ENCODE measurements around the gene PTPRC.

The PTPRC gene

DNA sequence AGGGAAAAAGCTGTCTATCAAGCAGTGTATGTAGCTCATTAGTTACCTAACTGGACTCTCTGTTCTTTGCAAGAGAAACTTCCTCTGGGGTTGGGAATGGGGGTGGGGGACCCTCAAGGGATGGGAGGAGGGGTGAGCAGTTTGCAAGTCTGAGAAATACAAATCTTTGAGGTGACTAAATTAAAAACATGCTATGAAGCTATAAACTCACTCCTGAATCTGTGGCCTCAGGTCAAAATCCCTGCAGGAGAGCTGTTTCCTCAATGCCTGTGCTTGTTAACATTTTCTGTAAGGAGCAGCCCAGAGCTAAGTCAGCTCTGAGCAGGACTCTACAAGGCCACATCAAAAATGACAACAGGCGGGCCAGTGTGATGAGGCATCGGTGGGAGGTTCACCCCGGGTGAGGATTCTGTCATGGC, 32.8 kb upstream of the PTPRC start:
- no peak for TF ChIP-seq L3MBTL2 (conservative IDR thresholded peaks at IDR 0.05)
- ChIA-PET CTCF (interaction anchor here (0.6 to 0.8 kb wide), 3 partner anchors 11 to 33 kb away, joined by 3 to 4 read pairs (median 3); partner anchors contain the start of gene PTPRC), POLR2A (no interaction called here)
- DNase-seq (ENCODE audit: extremely low spot score), result no peak

DNA sequence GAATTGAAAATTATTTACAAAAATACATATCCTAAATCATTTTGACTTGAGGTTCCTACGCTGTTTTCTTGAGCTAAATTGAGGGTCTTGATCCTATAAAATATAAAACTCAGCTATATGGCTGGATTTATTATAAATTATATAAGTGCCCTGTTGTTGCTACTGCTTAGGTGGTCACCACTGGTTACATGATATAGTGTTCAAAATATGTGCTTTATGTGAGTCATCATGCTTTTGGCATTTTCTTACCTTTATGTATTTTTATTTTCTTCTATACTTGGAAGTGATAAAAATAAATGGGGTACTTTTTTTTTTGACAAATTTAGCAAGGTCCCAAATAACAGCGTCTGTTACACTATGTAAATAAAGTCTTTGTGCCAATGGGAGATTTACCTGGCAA, 31.1 kb upstream of the PTPRC start:
- CTCF ChIA-PET, result no interaction called here
- DNase-seq (ENCODE audit: extremely low spot score), result no peak
- TF ChIP-seq FOXK2 (IDR thresholded peaks at IDR 0.05), result no peak
- no peak for TF ChIP-seq TARDBP (IDR thresholded peaks at IDR 0.05)
- TF ChIP-seq, protein P1, sequence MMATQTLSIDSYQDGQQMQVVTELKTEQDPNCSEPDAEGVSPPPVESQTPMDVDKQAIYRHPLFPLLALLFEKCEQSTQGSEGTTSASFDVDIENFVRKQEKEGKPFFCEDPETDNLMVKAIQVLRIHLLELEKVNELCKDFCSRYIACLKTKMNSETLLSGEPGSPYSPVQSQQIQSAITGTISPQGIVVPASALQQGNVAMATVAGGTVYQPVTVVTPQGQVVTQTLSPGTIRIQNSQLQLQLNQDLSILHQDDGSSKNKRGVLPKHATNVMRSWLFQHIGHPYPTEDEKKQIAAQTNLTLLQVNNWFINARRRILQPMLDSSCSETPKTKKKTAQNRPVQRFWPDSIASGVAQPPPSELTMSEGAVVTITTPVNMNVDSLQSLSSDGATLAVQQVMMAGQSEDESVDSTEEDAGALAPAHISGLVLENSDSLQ (IDR thresholded peaks at IDR 0.05), result no peak
- no peak for TF ChIP-seq FOXM1 (IDR thresholded peaks at IDR 0.05; ENCODE audit: borderline replicate concordance)
- TF ChIP-seq BHLHE40 (IDR thresholded peaks at IDR 0.05; ENCODE audit: borderline replicate concordance), result no peak
- TF ChIP-seq ELF4 (IDR thresholded peaks at IDR 0.05), result no peak
- POLR2A ChIA-PET, result no interaction called here

DNA sequence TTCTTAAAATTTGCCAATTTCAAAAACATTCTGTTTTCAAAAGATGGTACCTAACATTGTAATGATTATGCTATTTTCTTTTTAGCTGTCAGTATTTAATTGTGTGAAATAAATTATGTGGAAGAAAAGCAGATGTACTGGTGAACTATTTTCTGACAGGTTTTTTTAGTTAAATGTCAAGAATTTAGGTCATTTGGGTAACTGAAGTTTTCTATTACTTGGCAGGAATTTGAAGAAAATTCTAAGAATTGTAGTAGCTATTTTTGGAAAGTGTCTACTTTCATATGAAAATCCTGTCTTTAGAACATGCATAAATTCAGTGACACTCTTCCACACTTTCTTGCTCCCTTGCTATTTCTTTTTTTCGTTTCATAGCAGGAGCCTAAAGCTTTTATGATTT, 28.5 kb upstream of the PTPRC start:
- no peak for DNase-seq (ENCODE audit: extremely low spot score)
- ChIA-PET CTCF (no interaction called here), POLR2A (no interaction called here)
- TF ChIP-seq HDGF (IDR thresholded peaks at IDR 0.05; ENCODE audit: borderline replicate concordance) (no peak), ZNF384 (IDR thresholded peaks at IDR 0.05) (no peak), ELF4 (IDR thresholded peaks at IDR 0.05) (no peak), LEF1 (IDR thresholded peaks at IDR 0.05; ENCODE audit: borderline replicate concordance) (no peak), CTBP1 (IDR thresholded peaks at IDR 0.05; ENCODE audit: borderline replicate concordance) (no peak), BHLHE40 (IDR thresholded peaks at IDR 0.05; ENCODE audit: borderline replicate concordance) (no peak), SUZ12 (IDR thresholded peaks at IDR 0.05) (no peak)
- TF ChIP-seq, protein P1 (IDR thresholded peaks at IDR 0.05), result no peak

DNA sequence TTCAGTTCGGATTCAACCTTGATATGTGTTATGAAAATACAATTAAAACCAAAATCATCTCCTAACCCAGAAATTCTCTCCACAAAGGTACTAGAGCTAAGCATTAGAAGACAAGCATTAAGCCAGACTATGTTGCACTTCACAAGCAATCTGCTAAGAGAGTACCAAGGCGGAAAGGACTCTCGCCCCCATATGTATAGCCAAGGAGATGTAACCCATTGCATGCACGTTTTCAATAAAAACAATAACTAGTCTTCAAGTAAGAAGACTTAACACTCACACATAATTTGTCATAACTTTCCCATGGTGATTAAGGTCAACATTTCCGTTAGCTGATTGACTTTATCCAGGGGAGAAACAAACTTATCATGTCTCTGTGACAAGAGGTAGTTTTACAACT, 27.6 kb upstream of the PTPRC start:
- CTCF ChIA-PET, result no interaction called here
- DNase-seq (ENCODE audit: extremely low spot score), result no peak
- no peak for TF ChIP-seq ELF4 (IDR thresholded peaks at IDR 0.05)
- TF ChIP-seq ARNT (IDR thresholded peaks at IDR 0.05), result no peak
- no peak for TF ChIP-seq FOXK2 (IDR thresholded peaks at IDR 0.05)
- TF ChIP-seq L3MBTL2 (conservative IDR thresholded peaks at IDR 0.05), result no peak
- no peak for TF ChIP-seq TARDBP (IDR thresholded peaks at IDR 0.05)
- TF ChIP-seq, protein P1 (IDR thresholded peaks at IDR 0.05), result no peak
- no peak for TF ChIP-seq SP1 (IDR thresholded peaks at IDR 0.05)
- POLR2A ChIA-PET, result no interaction called here

DNA sequence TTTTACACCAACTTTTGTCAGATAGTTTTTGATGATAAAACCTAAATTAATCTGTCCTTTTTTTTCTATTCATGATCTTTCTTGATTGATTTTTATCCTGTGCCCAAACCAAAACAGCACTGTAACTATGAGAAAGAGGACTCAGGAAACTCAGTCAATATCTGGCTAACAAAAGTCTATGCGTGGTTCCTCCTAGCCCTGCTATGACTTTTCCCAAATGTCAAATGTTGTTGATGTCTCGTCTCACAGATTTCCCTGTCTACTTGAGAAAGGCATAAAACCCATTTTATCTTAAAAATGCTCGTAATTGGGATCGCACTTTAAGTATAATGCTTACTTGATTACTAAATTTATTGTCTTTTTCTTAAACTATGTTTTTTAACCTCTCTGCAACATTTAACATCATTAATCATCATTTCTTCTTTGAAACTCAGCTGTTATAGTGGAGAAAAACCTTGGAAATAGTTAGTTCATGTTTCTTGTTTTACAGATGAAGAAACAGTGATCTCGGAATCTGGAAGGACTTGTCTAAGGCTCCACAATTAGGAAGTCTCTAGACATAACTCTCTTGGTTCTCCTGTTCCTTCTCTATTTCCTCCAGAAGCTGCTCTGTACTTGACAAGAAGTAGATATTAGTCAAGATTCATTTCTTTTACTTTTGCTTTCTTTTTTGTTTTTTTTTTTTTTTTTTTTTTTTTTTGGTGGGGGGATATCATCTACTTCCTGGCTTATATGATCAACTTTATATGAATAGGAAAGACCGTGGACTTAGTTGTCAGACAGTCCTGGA, 26.2 kb upstream of the PTPRC start:
- no peak for DNase-seq (ENCODE audit: extremely low spot score)
- TF ChIP-seq FOXM1 (IDR thresholded peaks at IDR 0.05; ENCODE audit: borderline replicate concordance) (no peak), ELF4 (IDR thresholded peaks at IDR 0.05) (no peak), HDGF (IDR thresholded peaks at IDR 0.05; ENCODE audit: borderline replicate concordance) (no peak), SP1 (IDR thresholded peaks at IDR 0.05) (no peak), L3MBTL2 (conservative IDR thresholded peaks at IDR 0.05) (no peak), NFRKB (IDR thresholded peaks at IDR 0.05) (no peak), FOXK2 (IDR thresholded peaks at IDR 0.05) (no peak), SUZ12 (IDR thresholded peaks at IDR 0.05) (no peak), CTBP1 (IDR thresholded peaks at IDR 0.05; ENCODE audit: borderline replicate concordance) (no peak), LEF1 (IDR thresholded peaks at IDR 0.05; ENCODE audit: borderline replicate concordance) (no peak), BHLHE40 (IDR thresholded peaks at IDR 0.05; ENCODE audit: borderline replicate concordance) (no peak), FOXA1 (IDR thresholded peaks at IDR 0.05) (no peak), ARNT (IDR thresholded peaks at IDR 0.05) (no peak), TARDBP (IDR thresholded peaks at IDR 0.05) (no peak), ZNF384 (IDR thresholded peaks at IDR 0.05) (no peak)
- TF ChIP-seq, protein P1 (IDR thresholded peaks at IDR 0.05), result no peak
- ChIA-PET CTCF (no interaction called here), POLR2A (no interaction called here)

DNA sequence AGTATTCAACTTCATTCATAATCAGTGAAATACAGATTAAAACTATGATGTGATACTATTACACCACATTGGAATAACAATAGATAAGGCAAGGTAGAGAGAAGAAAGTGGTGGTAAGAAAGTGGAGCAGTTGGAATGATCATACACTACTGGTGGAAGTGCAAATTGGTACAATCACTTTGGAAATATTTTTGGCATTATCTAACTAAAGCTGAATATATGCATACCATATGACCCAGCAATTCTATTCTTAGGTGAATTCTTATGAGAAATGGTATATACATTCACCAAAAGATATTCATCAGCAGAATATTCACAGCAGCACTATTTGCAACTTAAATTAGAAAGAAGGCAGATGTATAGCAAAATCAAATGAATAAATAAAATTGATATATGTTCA, 21.4 kb upstream of the PTPRC start:
- TF ChIP-seq CTBP1 (IDR thresholded peaks at IDR 0.05; ENCODE audit: borderline replicate concordance) (no peak), NFRKB (IDR thresholded peaks at IDR 0.05) (no peak), ELF4 (IDR thresholded peaks at IDR 0.05) (no peak), SUZ12 (IDR thresholded peaks at IDR 0.05) (no peak), HDGF (IDR thresholded peaks at IDR 0.05; ENCODE audit: borderline replicate concordance) (no peak)
- ChIA-PET CTCF (no interaction called here), POLR2A (no interaction called here)
- DNase-seq (ENCODE audit: extremely low spot score), result no peak

All from HEK293T (cell line).